ENCODE data around the gene KDM2B.

DNA sequence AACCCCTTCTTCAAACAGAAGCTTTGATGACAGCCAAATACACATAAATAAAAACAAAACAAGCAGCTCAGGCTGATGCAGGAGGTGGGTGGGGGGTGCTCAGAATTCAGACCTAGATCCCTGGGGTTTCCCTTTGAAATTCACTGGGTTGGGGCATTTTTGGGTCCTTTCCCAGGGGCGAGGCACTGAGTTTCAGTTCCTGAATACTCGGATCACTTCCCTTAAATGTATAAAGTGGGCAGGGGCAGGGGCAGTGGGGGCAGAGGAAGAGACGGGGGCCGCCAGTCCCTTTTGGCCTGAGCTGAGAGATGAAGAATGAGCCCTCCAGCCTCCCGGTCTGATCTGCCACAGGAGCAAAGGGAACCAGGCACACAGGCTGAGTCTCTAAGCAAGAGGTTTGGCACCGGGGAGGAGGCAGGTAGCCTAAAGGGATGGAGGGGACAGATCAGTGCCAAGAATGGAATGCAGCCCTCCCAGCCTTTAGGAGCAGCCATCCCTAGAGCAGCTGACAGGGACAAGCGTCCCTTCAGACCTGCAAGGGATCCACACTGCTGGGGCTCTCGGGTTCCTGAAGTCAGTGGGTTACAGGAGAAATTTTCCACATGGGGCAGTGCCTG, 20.3 kb downstream of the KDM2B start:
- TF ChIP-seq, protein P1, sequence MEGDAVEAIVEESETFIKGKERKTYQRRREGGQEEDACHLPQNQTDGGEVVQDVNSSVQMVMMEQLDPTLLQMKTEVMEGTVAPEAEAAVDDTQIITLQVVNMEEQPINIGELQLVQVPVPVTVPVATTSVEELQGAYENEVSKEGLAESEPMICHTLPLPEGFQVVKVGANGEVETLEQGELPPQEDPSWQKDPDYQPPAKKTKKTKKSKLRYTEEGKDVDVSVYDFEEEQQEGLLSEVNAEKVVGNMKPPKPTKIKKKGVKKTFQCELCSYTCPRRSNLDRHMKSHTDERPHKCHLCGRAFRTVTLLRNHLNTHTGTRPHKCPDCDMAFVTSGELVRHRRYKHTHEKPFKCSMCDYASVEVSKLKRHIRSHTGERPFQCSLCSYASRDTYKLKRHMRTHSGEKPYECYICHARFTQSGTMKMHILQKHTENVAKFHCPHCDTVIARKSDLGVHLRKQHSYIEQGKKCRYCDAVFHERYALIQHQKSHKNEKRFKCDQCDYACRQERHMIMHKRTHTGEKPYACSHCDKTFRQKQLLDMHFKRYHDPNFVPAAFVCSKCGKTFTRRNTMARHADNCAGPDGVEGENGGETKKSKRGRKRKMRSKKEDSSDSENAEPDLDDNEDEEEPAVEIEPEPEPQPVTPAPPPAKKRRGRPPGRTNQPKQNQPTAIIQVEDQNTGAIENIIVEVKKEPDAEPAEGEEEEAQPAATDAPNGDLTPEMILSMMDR (IDR thresholded peaks at IDR 0.05), result no peak
- TF ChIP-seq ZFX (IDR thresholded peaks at IDR 0.05; ENCODE audit: borderline replicate concordance), result no peak

All from 22Rv1 (cell line).